Transverse colon (tissue), 4 donors: ENCODE results near the gene SERPINB1.

ENCODE experiments used
- CTCF ChIP-seq, 5 experiments: fragments of 200-600 bp in 3 of 5; fragments of 450-650 bp in 2 of 5; sonication (generic) in 3 of 5; IDR thresholded peaks; 1 replicate in 2 of 5; 2 replicates in 3 of 5; pipeline ENCODE4 v1.5.1; 2016 to 2017; ENCODE audit warnings: antibody characterized with exemption in 5 of 5, inconsistent platforms in 3 of 5, mild to moderate bottlenecking in 2 of 5, moderate library complexity in 1 of 5
- POLR2A ChIP-seq: fragments of 450-650 bp; IDR thresholded peaks from one replicate; pipeline ENCODE4 v1.6.1; 2016; ENCODE audit warnings: antibody characterized with exemption, mild to moderate bottlenecking, moderate library complexity
- POLR2AphosphoS5 ChIP-seq, 3 donors: sonication (generic); formaldehyde crosslinking; IDR thresholded peaks; one replicate each; pipeline ENCODE4 v1.6.1; 2016; ENCODE audit warnings: antibody characterized with exemption in 3 of 3

GRCh38 chr6:2883673-2884072 is 42.0 kb upstream of the SERPINB1 start:
- TF ChIP-seq CTCF (IDR thresholded peaks at IDR 0.05) (no peak), POLR2A (no peak), POLR2AphosphoS5 (IDR thresholded peaks at IDR 0.05) (no peak)
